Measurements from ENCODE around the gene B4GALNT4. TPM values are rescaled to one million over a fixed set of nuclear protein-coding genes. Genes with fewer than 3 reads are reported as not detected.

Gene B4GALNT4
- total and polyA plus RNA-seq, 2 of the 13 experiments (the other 11 are each of a cell fraction or from before 2014, with no cell fraction given) = 30.5 to 50.1 TPM

DNA sequence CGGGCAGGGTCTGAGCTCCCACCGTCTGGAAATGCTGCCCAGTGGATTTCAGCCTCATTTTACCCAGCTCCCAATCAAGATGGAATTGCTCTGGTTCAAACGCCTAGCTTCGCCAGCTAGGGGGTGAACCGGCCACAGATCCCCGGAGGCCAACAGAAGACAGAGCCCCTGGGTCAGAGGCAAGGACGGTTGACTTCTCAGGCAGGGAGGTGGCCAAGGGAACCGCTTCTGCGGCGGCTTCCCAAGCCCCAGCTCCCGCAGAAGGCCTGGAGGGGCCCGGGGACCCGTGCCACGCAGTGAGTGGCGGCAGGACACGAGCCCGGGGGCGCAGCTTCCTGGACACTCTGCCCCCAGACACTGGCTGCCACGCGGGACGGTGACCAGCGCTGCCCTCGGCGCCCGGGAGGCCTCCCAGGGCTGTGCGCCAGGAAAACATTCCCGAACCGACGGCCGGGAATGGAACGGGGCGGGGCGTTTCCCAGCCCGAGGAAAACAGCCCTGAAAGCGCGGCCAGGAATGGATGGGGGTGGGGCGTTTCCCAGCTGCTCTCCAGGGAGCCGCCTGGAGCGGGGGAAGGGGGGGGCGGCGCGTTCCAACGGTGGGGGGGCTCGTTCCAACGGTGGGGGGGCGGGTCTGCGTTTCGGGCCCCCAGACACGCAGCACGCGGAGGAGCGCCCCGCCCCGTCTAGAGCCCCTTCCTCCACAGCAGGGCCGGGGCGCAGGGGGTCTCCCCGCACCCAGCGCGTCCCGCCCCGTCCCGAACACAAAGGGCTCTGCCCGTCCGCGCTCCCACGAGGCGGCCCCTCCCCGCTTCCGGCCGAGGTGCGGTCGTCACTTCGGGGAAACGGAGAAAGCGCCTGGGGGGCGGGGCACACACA, 13.5 kb upstream of the B4GALNT4 start (continued):
- TF ChIP-seq, protein P1, sequence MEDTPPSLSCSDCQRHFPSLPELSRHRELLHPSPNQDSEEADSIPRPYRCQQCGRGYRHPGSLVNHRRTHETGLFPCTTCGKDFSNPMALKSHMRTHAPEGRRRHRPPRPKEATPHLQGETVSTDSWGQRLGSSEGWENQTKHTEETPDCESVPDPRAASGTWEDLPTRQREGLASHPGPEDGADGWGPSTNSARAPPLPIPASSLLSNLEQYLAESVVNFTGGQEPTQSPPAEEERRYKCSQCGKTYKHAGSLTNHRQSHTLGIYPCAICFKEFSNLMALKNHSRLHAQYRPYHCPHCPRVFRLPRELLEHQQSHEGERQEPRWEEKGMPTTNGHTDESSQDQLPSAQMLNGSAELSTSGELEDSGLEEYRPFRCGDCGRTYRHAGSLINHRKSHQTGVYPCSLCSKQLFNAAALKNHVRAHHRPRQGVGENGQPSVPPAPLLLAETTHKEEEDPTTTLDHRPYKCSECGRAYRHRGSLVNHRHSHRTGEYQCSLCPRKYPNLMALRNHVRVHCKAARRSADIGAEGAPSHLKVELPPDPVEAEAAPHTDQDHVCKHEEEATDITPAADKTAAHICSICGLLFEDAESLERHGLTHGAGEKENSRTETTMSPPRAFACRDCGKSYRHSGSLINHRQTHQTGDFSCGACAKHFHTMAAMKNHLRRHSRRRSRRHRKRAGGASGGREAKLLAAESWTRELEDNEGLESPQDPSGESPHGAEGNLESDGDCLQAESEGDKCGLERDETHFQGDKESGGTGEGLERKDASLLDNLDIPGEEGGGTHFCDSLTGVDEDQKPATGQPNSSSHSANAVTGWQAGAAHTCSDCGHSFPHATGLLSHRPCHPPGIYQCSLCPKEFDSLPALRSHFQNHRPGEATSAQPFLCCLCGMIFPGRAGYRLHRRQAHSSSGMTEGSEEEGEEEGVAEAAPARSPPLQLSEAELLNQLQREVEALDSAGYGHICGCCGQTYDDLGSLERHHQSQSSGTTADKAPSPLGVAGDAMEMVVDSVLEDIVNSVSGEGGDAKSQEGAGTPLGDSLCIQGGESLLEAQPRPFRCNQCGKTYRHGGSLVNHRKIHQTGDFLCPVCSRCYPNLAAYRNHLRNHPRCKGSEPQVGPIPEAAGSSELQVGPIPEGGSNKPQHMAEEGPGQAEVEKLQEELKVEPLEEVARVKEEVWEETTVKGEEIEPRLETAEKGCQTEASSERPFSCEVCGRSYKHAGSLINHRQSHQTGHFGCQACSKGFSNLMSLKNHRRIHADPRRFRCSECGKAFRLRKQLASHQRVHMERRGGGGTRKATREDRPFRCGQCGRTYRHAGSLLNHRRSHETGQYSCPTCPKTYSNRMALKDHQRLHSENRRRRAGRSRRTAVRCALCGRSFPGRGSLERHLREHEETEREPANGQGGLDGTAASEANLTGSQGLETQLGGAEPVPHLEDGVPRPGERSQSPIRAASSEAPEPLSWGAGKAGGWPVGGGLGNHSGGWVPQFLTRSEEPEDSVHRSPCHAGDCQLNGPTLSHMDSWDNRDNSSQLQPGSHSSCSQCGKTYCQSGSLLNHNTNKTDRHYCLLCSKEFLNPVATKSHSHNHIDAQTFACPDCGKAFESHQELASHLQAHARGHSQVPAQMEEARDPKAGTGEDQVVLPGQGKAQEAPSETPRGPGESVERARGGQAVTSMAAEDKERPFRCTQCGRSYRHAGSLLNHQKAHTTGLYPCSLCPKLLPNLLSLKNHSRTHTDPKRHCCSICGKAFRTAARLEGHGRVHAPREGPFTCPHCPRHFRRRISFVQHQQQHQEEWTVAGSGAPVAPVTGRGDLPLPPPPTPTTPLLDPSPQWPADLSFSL (CRISPR knock-in tag; IDR thresholded peaks at IDR 0.05) = no peak
- TF ChIP-seq CBFB (CRISPR knock-in tag; IDR thresholded peaks at IDR 0.05) (peak; percentile 39; the same call in 1 of the 2 replicates), HMGA1 (CRISPR knock-in tag; conservative IDR thresholded peaks at IDR 0.05) (no peak), JUN (CRISPR knock-in tag; IDR thresholded peaks at IDR 0.05) (no peak), ZNF841 (CRISPR knock-in tag; IDR thresholded peaks at IDR 0.05; ENCODE audit: borderline replicate concordance) (no peak), ZNF570 (CRISPR knock-in tag; IDR thresholded peaks at IDR 0.05; ENCODE audit: borderline replicate concordance) (no peak), ZNF772 (CRISPR knock-in tag; IDR thresholded peaks at IDR 0.05) (peak; percentile 74; the same call in 1 of the 2 replicates), DMAP1 (CRISPR knock-in tag; IDR thresholded peaks at IDR 0.05) (peak; percentile 78), ZSCAN22 (CRISPR knock-in tag; IDR thresholded peaks at IDR 0.05) (0 out of 2 replicates have a peak, but pooled peaks have one; percentile 45), ZNF883 (CRISPR knock-in tag; IDR thresholded peaks at IDR 0.05; ENCODE audit: not compliant biosample characterization) (peak; percentile 36), ZNF746 (CRISPR knock-in tag; IDR thresholded peaks at IDR 0.05) (peak; percentile 63; the same call in 1 of the 2 replicates), KAT7 (CRISPR knock-in tag; IDR thresholded peaks at IDR 0.05; ENCODE audit: borderline replicate concordance) (no peak; the same call in 1 of the 2 replicates), HOXA5 (CRISPR knock-in tag; IDR thresholded peaks at IDR 0.05) (no peak), ZSCAN21 (CRISPR knock-in tag; IDR thresholded peaks at IDR 0.05; ENCODE audit: borderline replicate concordance) (peak; percentile 52; the same call in 1 of the 2 replicates), ZNF292 (CRISPR knock-in tag; IDR thresholded peaks at IDR 0.05; ENCODE audit: borderline replicate concordance, low read depth) (no peak), XRCC5 (optimal IDR thresholded peaks at IDR 0.05; ENCODE audit: low read length) (peak; percentile 58), ZNF747 (CRISPR knock-in tag; IDR thresholded peaks at IDR 0.05; ENCODE audit: borderline replicate concordance) (peak; percentile 91; the same call in 1 of the 2 replicates), ZNF251 (CRISPR knock-in tag; IDR thresholded peaks at IDR 0.05) (no peak)
- TF ChIP-seq, protein P2, sequence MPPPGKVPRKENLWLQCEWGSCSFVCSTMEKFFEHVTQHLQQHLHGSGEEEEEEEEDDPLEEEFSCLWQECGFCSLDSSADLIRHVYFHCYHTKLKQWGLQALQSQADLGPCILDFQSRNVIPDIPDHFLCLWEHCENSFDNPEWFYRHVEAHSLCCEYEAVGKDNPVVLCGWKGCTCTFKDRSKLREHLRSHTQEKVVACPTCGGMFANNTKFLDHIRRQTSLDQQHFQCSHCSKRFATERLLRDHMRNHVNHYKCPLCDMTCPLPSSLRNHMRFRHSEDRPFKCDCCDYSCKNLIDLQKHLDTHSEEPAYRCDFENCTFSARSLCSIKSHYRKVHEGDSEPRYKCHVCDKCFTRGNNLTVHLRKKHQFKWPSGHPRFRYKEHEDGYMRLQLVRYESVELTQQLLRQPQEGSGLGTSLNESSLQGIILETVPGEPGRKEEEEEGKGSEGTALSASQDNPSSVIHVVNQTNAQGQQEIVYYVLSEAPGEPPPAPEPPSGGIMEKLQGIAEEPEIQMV (CRISPR knock-in tag; IDR thresholded peaks at IDR 0.05; ENCODE audit: low read depth) = peak; percentile 84
- TF ChIP-seq, protein P3, sequence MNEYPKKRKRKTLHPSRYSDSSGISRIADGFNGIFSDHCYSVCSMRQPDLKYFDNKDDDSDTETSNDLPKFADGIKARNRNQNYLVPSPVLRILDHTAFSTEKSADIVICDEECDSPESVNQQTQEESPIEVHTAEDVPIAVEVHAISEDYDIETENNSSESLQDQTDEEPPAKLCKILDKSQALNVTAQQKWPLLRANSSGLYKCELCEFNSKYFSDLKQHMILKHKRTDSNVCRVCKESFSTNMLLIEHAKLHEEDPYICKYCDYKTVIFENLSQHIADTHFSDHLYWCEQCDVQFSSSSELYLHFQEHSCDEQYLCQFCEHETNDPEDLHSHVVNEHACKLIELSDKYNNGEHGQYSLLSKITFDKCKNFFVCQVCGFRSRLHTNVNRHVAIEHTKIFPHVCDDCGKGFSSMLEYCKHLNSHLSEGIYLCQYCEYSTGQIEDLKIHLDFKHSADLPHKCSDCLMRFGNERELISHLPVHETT (CRISPR knock-in tag; conservative IDR thresholded peaks at IDR 0.05) = peak; percentile 77
